ENCODE results near the gene CCDC9B. TPM values are rescaled to one million over a fixed set of nuclear protein-coding genes. Genes with fewer than 3 reads are reported as not detected.

The CCDC9B gene
- total and polyA plus RNA-seq, 9 donors = 1.8 to 22.2 (median 7.3) TPM

DNA sequence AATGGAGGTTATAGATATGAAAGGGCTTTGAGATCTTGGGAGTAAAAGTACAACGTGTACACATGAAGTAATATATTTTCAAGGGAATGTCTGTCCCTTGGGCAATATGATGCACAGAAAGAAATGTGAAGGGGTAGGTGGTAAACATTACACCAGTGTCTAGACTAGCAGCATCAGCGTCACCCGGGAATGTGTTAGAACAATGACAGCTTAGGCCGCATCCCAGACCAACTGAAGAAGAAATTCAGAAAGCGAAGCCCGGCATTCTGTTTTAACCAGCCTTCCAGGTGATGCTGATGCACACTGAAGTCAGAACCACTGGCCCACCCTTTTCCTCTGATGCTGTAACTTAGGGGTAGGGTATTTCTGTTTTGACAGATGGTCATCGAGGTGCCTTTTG lies 10.9 kb downstream of the CCDC9B start:
- no peaks in the 10 kb centered on the region for H3K9me3 ChIP-seq
- DNase-seq = no peak
- H3K4me1 ChIP-seq (ENCODE audit: insufficient read depth) = peaks cover 14% of the 10 kb centered on the region
- peak overlapping the region in 1 of 2 donors; percentile 63 for H3K27ac ChIP-seq
- H3K36me3 ChIP-seq = no peaks in the 10 kb centered on the region
- 83 to 90% (median 88%) methylated on average over 7 of the region's 7 CpGs for WGBS, 3 donors
- TF ChIP-seq, protein P1, sequence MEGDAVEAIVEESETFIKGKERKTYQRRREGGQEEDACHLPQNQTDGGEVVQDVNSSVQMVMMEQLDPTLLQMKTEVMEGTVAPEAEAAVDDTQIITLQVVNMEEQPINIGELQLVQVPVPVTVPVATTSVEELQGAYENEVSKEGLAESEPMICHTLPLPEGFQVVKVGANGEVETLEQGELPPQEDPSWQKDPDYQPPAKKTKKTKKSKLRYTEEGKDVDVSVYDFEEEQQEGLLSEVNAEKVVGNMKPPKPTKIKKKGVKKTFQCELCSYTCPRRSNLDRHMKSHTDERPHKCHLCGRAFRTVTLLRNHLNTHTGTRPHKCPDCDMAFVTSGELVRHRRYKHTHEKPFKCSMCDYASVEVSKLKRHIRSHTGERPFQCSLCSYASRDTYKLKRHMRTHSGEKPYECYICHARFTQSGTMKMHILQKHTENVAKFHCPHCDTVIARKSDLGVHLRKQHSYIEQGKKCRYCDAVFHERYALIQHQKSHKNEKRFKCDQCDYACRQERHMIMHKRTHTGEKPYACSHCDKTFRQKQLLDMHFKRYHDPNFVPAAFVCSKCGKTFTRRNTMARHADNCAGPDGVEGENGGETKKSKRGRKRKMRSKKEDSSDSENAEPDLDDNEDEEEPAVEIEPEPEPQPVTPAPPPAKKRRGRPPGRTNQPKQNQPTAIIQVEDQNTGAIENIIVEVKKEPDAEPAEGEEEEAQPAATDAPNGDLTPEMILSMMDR (IDR thresholded peaks at IDR 0.05) = no peak
- no peak for TF ChIP-seq EP300 (IDR thresholded peaks at IDR 0.05)
- no peak for TF ChIP-seq POLR2A (IDR thresholded peaks at IDR 0.05)
- no peak overlapping the region for H3K4me3 ChIP-seq
- no peaks in the 10 kb centered on the region for H3K27me3 ChIP-seq
- intact Hi-C loops (cut with DNase I) = no loop called here

DNA sequence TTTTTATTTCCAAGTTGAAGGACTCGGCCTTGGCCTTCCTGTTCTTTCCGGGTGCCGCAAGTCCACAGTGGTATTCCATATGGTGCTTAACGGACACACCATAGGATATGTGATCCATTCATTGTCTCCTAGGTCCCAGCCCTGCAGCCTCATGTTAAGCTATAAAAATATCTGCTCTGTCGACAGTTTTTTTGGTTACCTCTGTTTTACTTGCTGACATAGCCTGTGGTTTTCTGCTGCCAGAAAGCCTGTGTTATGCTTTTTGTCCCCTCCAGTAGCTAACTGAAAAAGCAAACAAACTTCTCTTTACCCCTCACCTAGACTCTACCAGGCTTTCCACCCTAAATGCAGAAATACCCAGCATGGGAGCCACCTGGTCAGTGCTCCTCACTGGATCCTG lies 12.0 kb downstream of the CCDC9B start:
- Histone ChIP-seq H3K9me3 (no peaks in the 10 kb centered on the region), H3K27me3 (no peaks in the 10 kb centered on the region), H3K4me3 (no peak overlapping the region), H3K36me3 (no peaks in the 10 kb centered on the region), H3K27ac (peak overlapping the region in 1 of 2 donors; percentile 63), H3K4me1 (ENCODE audit: insufficient read depth) (peaks cover 14% of the 10 kb centered on the region)
- intact Hi-C loops (cut with DNase I) = no loop called here
- TF ChIP-seq, protein P1 (IDR thresholded peaks at IDR 0.05) = no peak
- TF ChIP-seq EP300 (IDR thresholded peaks at IDR 0.05) (no peak), POLR2A (IDR thresholded peaks at IDR 0.05) (no peak)
- 29 to 57% (median 38%) methylated on average over 5 of the region's 5 CpGs for WGBS, 3 donors
- DNase-seq = no peak

DNA sequence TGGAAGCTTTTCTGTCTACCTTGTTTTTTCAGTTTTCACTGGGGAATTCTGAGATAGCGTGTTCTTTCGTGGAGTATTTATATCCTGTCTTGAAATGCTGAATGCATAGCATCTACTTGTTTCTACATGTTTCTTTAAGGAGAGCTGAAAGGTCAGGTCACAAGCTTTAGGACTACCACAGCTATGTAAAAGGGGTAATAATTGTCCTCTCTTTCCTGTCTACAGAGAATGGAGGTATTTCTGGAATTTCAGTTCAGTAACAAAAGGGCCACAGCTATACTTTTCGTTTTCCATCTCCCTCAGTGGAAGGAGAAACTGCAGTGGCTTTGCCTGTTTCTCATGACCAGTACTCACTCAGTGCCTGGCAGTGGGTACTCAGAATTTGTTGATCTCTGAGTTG lies 12.6 kb downstream of the CCDC9B start:
- DNase-seq = no peak
- Histone ChIP-seq H3K4me3 (no peak overlapping the region), H3K36me3 (no peaks in the 10 kb centered on the region), H3K4me1 (ENCODE audit: insufficient read depth) (peaks cover 14% of the 10 kb centered on the region), H3K27ac (peak overlapping the region in 1 of 2 donors; percentile 63), H3K9me3 (no peaks in the 10 kb centered on the region), H3K27me3 (no peaks in the 10 kb centered on the region)
- WGBS, 3 donors = 22 to 45% (median 24%) methylated on average over 3 of the region's 3 CpGs
- intact Hi-C loops (cut with DNase I) = no loop called here
- TF ChIP-seq POLR2A (IDR thresholded peaks at IDR 0.05) (no peak), EP300 (IDR thresholded peaks at IDR 0.05) (no peak)
- TF ChIP-seq, protein P1 (IDR thresholded peaks at IDR 0.05) = no peak

DNA sequence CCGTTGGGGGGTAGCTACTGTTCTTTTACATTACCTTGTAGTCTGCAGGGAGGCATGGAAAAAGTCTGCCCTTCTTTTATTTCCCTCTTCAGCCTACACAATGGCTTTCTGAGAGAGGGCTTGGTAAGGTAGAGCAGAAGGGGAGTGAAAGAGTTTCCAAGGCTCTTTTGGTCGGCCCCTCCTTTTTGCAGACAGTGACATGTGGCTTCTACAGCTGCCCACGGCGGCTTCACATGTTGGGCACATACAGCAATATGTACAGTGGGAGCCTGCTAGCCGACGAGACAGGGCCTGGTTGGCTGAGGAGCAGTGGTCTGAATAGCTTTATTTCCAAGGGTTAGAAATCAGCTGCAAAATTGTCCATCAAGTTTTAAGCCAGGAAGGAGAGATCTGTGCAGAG lies 13.3 kb downstream of the CCDC9B start:
- Histone ChIP-seq H3K4me1 (ENCODE audit: insufficient read depth) (peaks cover 16% of the 10 kb centered on the region), H3K27me3 (no peaks in the 10 kb centered on the region), H3K36me3 (no peaks in the 10 kb centered on the region), H3K9me3 (no peaks in the 10 kb centered on the region), H3K4me3 (no peak overlapping the region), H3K27ac (no peak overlapping the region)
- 69 to 73% (median 71%) methylated on average over 6 of the region's 6 CpGs for WGBS, 3 donors
- intact Hi-C loops (cut with DNase I) = no loop called here
- no peak for DNase-seq
- no peak for TF ChIP-seq POLR2A (IDR thresholded peaks at IDR 0.05)
- TF ChIP-seq, protein P1 (IDR thresholded peaks at IDR 0.05) = no peak
- TF ChIP-seq EP300 (IDR thresholded peaks at IDR 0.05) = no peak
